CD4-positive, alpha-beta T cell treated with Interleukin-6 for 4 hours (primary cell): Measurements from ENCODE around the gene CALCOCO1.

Source experiments
- DNase-seq: peaks from one replicate; pipeline ENCODE4 v3.0.0-alpha.2; 2020; ENCODE audit warnings: mixed read lengths

The CALCOCO1 gene

DNA sequence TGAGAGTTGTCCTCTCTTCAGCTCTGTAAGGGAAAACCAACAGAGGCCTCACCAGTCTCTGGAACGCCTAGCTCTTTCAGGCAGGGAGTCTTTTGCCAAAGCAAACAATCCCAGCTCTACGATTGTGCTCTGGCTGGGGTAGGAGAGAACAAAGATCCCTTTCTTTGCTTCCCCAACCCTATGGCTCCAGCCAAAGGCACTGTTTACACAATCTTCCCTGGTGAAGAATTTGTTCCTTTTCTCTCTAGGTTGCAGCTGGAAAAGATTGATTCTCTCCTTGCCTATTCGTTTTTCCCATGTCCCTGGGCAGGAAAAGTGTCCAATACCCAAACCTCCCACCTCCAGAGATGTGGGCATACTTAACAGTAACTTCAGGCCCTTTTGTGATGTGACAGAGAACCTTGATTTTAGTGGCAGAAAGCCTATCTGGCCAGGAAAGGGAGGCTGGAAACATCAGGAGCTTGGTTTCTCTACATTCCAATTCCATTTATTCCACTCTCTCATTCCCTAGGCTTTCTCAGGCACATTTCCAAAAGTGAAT lies 68.2 kb downstream of the CALCOCO1 start:
- DNase-seq: no peak
